ENCODE data around the gene MICAL2. TPM values are rescaled to one million over a fixed set of nuclear protein-coding genes. Genes with fewer than 3 reads are reported as not detected.

Gene MICAL2
- total RNA-seq, 1 donor from 2014 or later = 367 TPM

GRCh38 chr11:12232160-12232559 lies 121.8 kb downstream of the MICAL2 start:
- peaks cover 4% of the 10 kb centered on the region for H3K36me3 ChIP-seq (ENCODE audit: control insufficient read depth, insufficient read depth, low read length)
- no peak for TF ChIP-seq CTCF (IDR thresholded peaks at IDR 0.05; ENCODE audit: insufficient read depth, low read length, poor library complexity, severe bottlenecking)

GRCh38 chr11:12232817-12233601 lies 122.6 kb downstream of the MICAL2 start:
- TF ChIP-seq CTCF (IDR thresholded peaks at IDR 0.05; ENCODE audit: insufficient read depth, low read length, poor library complexity, severe bottlenecking) = no peak
- peak; percentile 93 for DNase-seq (ENCODE audit: low read depth)
- Histone ChIP-seq H3K27me3 (ENCODE audit: control insufficient read depth, insufficient read depth, low read length) (no peaks in the 10 kb centered on the region), H3K4me3 (ENCODE audit: low read depth, low read length) (no peak overlapping the region), H3K36me3 (ENCODE audit: control insufficient read depth, insufficient read depth, low read length) (peaks cover 5% of the 10 kb centered on the region)

More at GRCh38 chr11:12232160-12232559, 121.8 kb downstream of the MICAL2 start:
- Histone ChIP-seq H3K4me3 (ENCODE audit: low read depth, low read length) (no peak overlapping the region), H3K27me3 (ENCODE audit: control insufficient read depth, insufficient read depth, low read length) (no peaks in the 10 kb centered on the region)
- no peak for DNase-seq (ENCODE audit: low read depth)

- Histone ChIP-seq H3K27me3 (ENCODE audit: control insufficient read depth, insufficient read depth, low read length) (no peaks in the 10 kb centered on the region), H3K36me3 (ENCODE audit: control insufficient read depth, insufficient read depth, low read length) (peaks cover 4% of the 10 kb centered on the region), H3K4me3 (ENCODE audit: low read depth, low read length) (no peak overlapping the region)
- DNase-seq (ENCODE audit: low read depth) = no peak
- no peak for TF ChIP-seq CTCF (IDR thresholded peaks at IDR 0.05; ENCODE audit: insufficient read depth, low read length, poor library complexity, severe bottlenecking)
These were observed 123.2 kb downstream of the MICAL2 start for GRCh38 chr11:12233602-12233925.

- H3K27me3 ChIP-seq (ENCODE audit: control insufficient read depth, insufficient read depth, low read length) = no peaks in the 10 kb centered on the region
- TF ChIP-seq CTCF (IDR thresholded peaks at IDR 0.05; ENCODE audit: insufficient read depth, low read length, poor library complexity, severe bottlenecking) = no peak
These were observed 123.8 kb downstream of the MICAL2 start for GRCh38 chr11:12234221-12234620.

GRCh38 chr11:12235080-12235479 lies 124.7 kb downstream of the MICAL2 start:
- Histone ChIP-seq H3K27me3 (ENCODE audit: control insufficient read depth, insufficient read depth, low read length) (no peaks in the 10 kb centered on the region), H3K4me3 (ENCODE audit: low read depth, low read length) (no peak overlapping the region), H3K36me3 (ENCODE audit: control insufficient read depth, insufficient read depth, low read length) (peaks cover 6% of the 10 kb centered on the region)
- no peak for DNase-seq (ENCODE audit: low read depth)
- no peak for TF ChIP-seq CTCF (IDR thresholded peaks at IDR 0.05; ENCODE audit: insufficient read depth, low read length, poor library complexity, severe bottlenecking)

More at GRCh38 chr11:12234221-12234620, 123.8 kb downstream of the MICAL2 start:
- Histone ChIP-seq H3K4me3 (ENCODE audit: low read depth, low read length) (no peak overlapping the region), H3K36me3 (ENCODE audit: control insufficient read depth, insufficient read depth, low read length) (peaks cover 6% of the 10 kb centered on the region)
- no peak for DNase-seq (ENCODE audit: low read depth)

DNA sequence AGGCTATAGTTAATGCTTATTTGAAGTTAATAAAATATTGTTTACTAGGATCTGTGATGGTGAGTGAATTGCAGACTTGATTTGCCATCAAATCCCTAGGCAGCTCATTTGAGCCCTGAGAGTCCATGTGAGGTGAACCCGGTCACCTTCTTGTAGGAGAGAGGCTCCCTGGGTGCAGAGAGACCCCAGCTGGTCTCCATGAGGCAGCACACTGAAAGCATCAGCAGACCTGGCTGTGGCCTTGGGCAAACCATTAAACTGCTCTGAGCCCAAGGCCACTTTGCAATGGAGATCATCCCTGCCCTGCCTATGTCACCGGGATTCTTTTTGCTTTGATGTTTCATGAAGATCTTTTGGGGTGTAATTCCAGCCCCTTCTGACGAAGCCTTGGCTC lies 125.2 kb downstream of the MICAL2 start:
- Histone ChIP-seq H3K27me3 (ENCODE audit: control insufficient read depth, insufficient read depth, low read length) (no peaks in the 10 kb centered on the region), H3K4me3 (ENCODE audit: low read depth, low read length) (no peak overlapping the region), H3K36me3 (ENCODE audit: control insufficient read depth, insufficient read depth, low read length) (peaks cover 6% of the 10 kb centered on the region)
- peak; percentile 24 for TF ChIP-seq CTCF (IDR thresholded peaks at IDR 0.05; ENCODE audit: insufficient read depth, low read length, poor library complexity, severe bottlenecking)
- DNase-seq (ENCODE audit: low read depth) = no peak
